BLaER1 treated with 17β-estradiol and CSF1 and Interleukin-3, amounts not matched to agents 10 nM and 100 nM (cell line): ENCODE results near the gene MICB.
A peak's percentile ranks its signal among the peaks of the same experiment; 100 is the strongest.
"Not testable (repeated sequence)": the region's sequence is repeated elsewhere in the genome, so short reads cannot be mapped to it uniquely, and the experiment has no call there.

Experiments
- H3K27ac ChIP-seq, 11 experiments: shearing (Covaris generic); formaldehyde crosslinking; 2 replicates each; pipeline ENCODE4 v1.8.1; 2022
- H3K27me3 ChIP-seq, 11 experiments: shearing (Covaris generic); formaldehyde crosslinking; 2 replicates each; pipeline ENCODE4 v1.8.1; 2022
- H3K36me3 ChIP-seq, 11 experiments: shearing (Covaris generic); formaldehyde crosslinking; 2 replicates each; pipeline ENCODE4 v1.8.1; 2022
- H3K4me1 ChIP-seq, 10 experiments: shearing (Covaris generic); formaldehyde crosslinking; 2 replicates each; pipeline ENCODE4 v1.8.1; 2022
- H3K4me2 ChIP-seq, 11 experiments: shearing (Covaris generic); formaldehyde crosslinking; 2 replicates each; pipeline ENCODE4 v1.8.1; 2022
- H3K4me3 ChIP-seq, 10 experiments: shearing (Covaris generic); formaldehyde crosslinking; 2 replicates each; pipeline ENCODE4 v1.8.1; 2022
- H3K9ac ChIP-seq, 11 experiments: shearing (Covaris generic); formaldehyde crosslinking; 2 replicates each; pipeline ENCODE4 v1.8.1; 2022
- H3K9me3 ChIP-seq, 11 experiments: shearing (Covaris generic); formaldehyde crosslinking; replicated peaks in 1 of 11; 2 replicates each; pipeline ENCODE4 v1.8.1; 2022
- H4K20me1 ChIP-seq, 11 experiments: shearing (Covaris generic); formaldehyde crosslinking; 2 replicates each; pipeline ENCODE4 v1.8.1; 2022
- Cebpa-rat ChIP-seq, 11 experiments: shearing (Covaris generic); IDR thresholded peaks; 2 replicates each; pipeline ENCODE4 v1.8.1; 2022

The MICB gene

GRCh38 chr6:31479151-31479932 lies 18.6 kb upstream of the MICB start:
- peaks cover 0 to 17% (median under 1%) of the 10 kb centered on the region in 11 experiments; a peak in 7 of 22 replicates for H4K20me1 ChIP-seq
- H3K27ac ChIP-seq, result no peak overlapping the region
- peaks cover 0 to 8% (median 0%) of the 10 kb centered on the region in 10 experiments; a peak in 7 of 20 replicates for H3K4me1 ChIP-seq
- no peaks in the 10 kb centered on the region for H3K9me3 ChIP-seq
- H3K4me3 ChIP-seq, result no peak overlapping the region
- peaks cover 0 to 13% (median 0%) of the 10 kb centered on the region in 11 experiments; a peak in 2 of 22 replicates for H3K36me3 ChIP-seq
- H3K27me3 ChIP-seq, result no peaks in the 10 kb centered on the region
- no peak overlapping the region for H3K4me2 ChIP-seq
- TF ChIP-seq Cebpa-rat (IDR thresholded peaks at IDR 0.05), result no peak
- no peak overlapping the region for H3K9ac ChIP-seq

GRCh38 chr6:31479933-31480535 lies 17.9 kb upstream of the MICB start:
- peaks cover 0 to 9% (median 0%) of the 10 kb centered on the region in 11 experiments; a peak in 2 of 22 replicates for H3K36me3 ChIP-seq
- no peaks in the 10 kb centered on the region for H3K9me3 ChIP-seq
- H3K9ac ChIP-seq, result no peak overlapping the region
- peaks cover 0 to 11% (median 0%) of the 10 kb centered on the region in 11 experiments; a peak in 4 of 22 replicates for H4K20me1 ChIP-seq
- no peak for TF ChIP-seq Cebpa-rat (IDR thresholded peaks at IDR 0.05)
- H3K27ac ChIP-seq, result no peak overlapping the region
- no peak overlapping the region for H3K4me3 ChIP-seq
- H3K4me2 ChIP-seq, result no peak overlapping the region
- H3K27me3 ChIP-seq, result no peaks in the 10 kb centered on the region
- peaks cover 0 to 1% (median 0%) of the 10 kb centered on the region in 10 experiments; a peak in 1 of 20 replicates for H3K4me1 ChIP-seq

- Histone ChIP-seq H3K27ac (no peak overlapping the region), H3K9me3 (no peaks in the 10 kb centered on the region), H4K20me1 (peaks cover 0 to 8% (median 0%) of the 10 kb centered on the region in 11 experiments; a peak in 3 of 22 replicates), H3K4me2 (no peak overlapping the region), H3K9ac (no peak overlapping the region), H3K27me3 (no peaks in the 10 kb centered on the region), H3K4me1 (no peaks in the 10 kb centered on the region), H3K4me3 (no peak overlapping the region), H3K36me3 (peaks cover 0 to 6% (median 0%) of the 10 kb centered on the region in 11 experiments; a peak in 2 of 22 replicates)
- no peak for TF ChIP-seq Cebpa-rat (IDR thresholded peaks at IDR 0.05)
These were observed 17.4 kb upstream of the MICB start for GRCh38 chr6:31480574-31480973.

GRCh38 chr6:31483392-31483791 lies 14.6 kb upstream of the MICB start:
- H3K9ac ChIP-seq, result no peak overlapping the region
- H3K36me3 ChIP-seq, result peaks cover 0 to 16% (median 0%) of the 10 kb centered on the region in 11 experiments; a peak in 5 of 22 replicates
- no peak overlapping the region for H3K27ac ChIP-seq
- TF ChIP-seq Cebpa-rat (IDR thresholded peaks at IDR 0.05), result no peak
- H3K9me3 ChIP-seq, result peaks cover 0 to 8% (median 0%) of the 10 kb centered on the region in 11 experiments; a peak in 2 of 22 replicates
- H4K20me1 ChIP-seq, result no peaks in the 10 kb centered on the region; a peak in 1 of 22 replicates
- no peak overlapping the region for H3K4me2 ChIP-seq
- peaks cover 0 to 8% (median 0%) of the 10 kb centered on the region in 10 experiments; a peak in 4 of 20 replicates for H3K4me1 ChIP-seq
- H3K4me3 ChIP-seq, result no peak overlapping the region
- H3K27me3 ChIP-seq, result no peaks in the 10 kb centered on the region

GRCh38 chr6:31485055-31485454 lies 12.9 kb upstream of the MICB start:
- no peak overlapping the region for H3K27ac ChIP-seq
- no peak overlapping the region; a peak in 1 of 22 replicates for H3K9ac ChIP-seq
- no peaks in the 10 kb centered on the region for H3K27me3 ChIP-seq
- H4K20me1 ChIP-seq, result no peaks in the 10 kb centered on the region
- peaks cover 0 to 27% (median 0%) of the 10 kb centered on the region in 11 experiments; a peak in 6 of 22 replicates for H3K36me3 ChIP-seq
- no peak for TF ChIP-seq Cebpa-rat (IDR thresholded peaks at IDR 0.05)
- no peak overlapping the region for H3K4me2 ChIP-seq
- peaks cover 0 to 8% (median 0%) of the 10 kb centered on the region in 11 experiments; a peak in 2 of 22 replicates for H3K9me3 ChIP-seq
- H3K4me3 ChIP-seq, result no peak overlapping the region
- H3K4me1 ChIP-seq, result peaks cover 0 to 9% (median under 1%) of the 10 kb centered on the region in 10 experiments; a peak in 5 of 20 replicates

GRCh38 chr6:31486065-31486837 lies 11.7 kb upstream of the MICB start:
- H3K27ac ChIP-seq, H3K9me3 ChIP-seq, H3K4me3 ChIP-seq, H3K9ac ChIP-seq, H4K20me1 ChIP-seq, H3K27me3 ChIP-seq, H3K4me2 ChIP-seq: not testable (repeated sequence)
- H3K36me3 ChIP-seq, result peaks cover 0 to 27% (median 0%) of the 10 kb centered on the region in 11 experiments; a peak in 6 of 22 replicates
- peaks cover 3 to 21% (median 10%) of the 10 kb centered on the region in 10 experiments; a peak in 14 of 20 replicates for H3K4me1 ChIP-seq

- Histone ChIP-seq H3K4me1 (peaks cover 17 to 35% (median 24%) of the 10 kb centered on the region in 10 experiments), H3K36me3 (peaks cover 0 to 27% (median 0%) of the 10 kb centered on the region in 11 experiments; a peak in 5 of 22 replicates), H3K27ac (peak overlapping the region in 7 of 11 experiments; percentile 17 to 62 (median 38); a peak in 10 of 22 replicates)
- H3K9me3 ChIP-seq, H3K4me3 ChIP-seq, H3K9ac ChIP-seq, H3K27me3 ChIP-seq, H4K20me1 ChIP-seq, H3K4me2 ChIP-seq: not testable (repeated sequence)
These were observed 10.3 kb upstream of the MICB start for GRCh38 chr6:31487674-31488073.

GRCh38 chr6:31489086-31489485 lies 8.9 kb upstream of the MICB start:
- Histone ChIP-seq H3K27ac (no peak overlapping the region), H3K27me3 (no peaks in the 10 kb centered on the region)
- TF ChIP-seq Cebpa-rat (IDR thresholded peaks at IDR 0.05), result no peak

More at GRCh38 chr6:31489086-31489485, 8.9 kb upstream of the MICB start:
- peaks cover 0 to 27% (median 0%) of the 10 kb centered on the region in 11 experiments; a peak in 5 of 22 replicates for H3K36me3 ChIP-seq
- H3K9ac ChIP-seq, result no peak overlapping the region
- H3K4me3 ChIP-seq, result no peak overlapping the region
- H3K4me2 ChIP-seq, result no peak overlapping the region
- peaks cover 26 to 45% (median 33%) of the 10 kb centered on the region in 10 experiments for H3K4me1 ChIP-seq
- H4K20me1 ChIP-seq, result 0 out of 22 replicates have a peak, but pooled peaks cover 0 to 6% (median 0%) of the 10 kb centered on the region in 11 experiments
- H3K9me3 ChIP-seq, result peaks cover 0 to 8% (median 0%) of the 10 kb centered on the region in 11 experiments; a peak in 2 of 22 replicates
